ENCODE measurements around the gene CT45A8.
"Not testable (repeated sequence)": the region's sequence is repeated elsewhere in the genome, so short reads cannot be mapped to it uniquely, and the experiment has no call there.

CT45A8 gene

GRCh38 chrX:135854438-135854837, at the start of gene CT45A8:
TSS of gene CT45A8 (minus strand) at chrX:135854538. CDS start at chrX:135850783, 3,755 bp downstream.
- not testable (repeated sequence) for DNase-seq (ENCODE audit: low read depth, low spot score)

GRCh38 chrX:135893294-135893817, 39.0 kb upstream of the CT45A8 start, which contains the start of the genes CT45A10 and SAGE1:
TSS of gene CT45A10 (minus strand) at chrX:135893444. CDS start at chrX:135885344, 8,100 bp downstream.
TSS of gene SAGE1 (plus strand) at chrX:135893716. CDS start at chrX:135896243, 2,527 bp downstream.
- DNase-seq (ENCODE audit: low read depth, low spot score), result no peak

- DNase-seq (ENCODE audit: low read depth, low spot score), result no peak
Measured at GRCh38 chrX:135892781-135893180, 38.4 kb upstream of the CT45A8 start.

- DNase-seq (ENCODE audit: low read depth, low spot score), result no peak
Measured at GRCh38 chrX:135890087-135890585, 35.8 kb upstream of the CT45A8 start.

- DNase-seq (ENCODE audit: low read depth, low spot score), result not testable (repeated sequence)
Measured at GRCh38 chrX:135888976-135889375, 34.6 kb upstream of the CT45A8 start.

GRCh38 chrX:135888230-135888629, 33.9 kb upstream of the CT45A8 start:
- not testable (repeated sequence) for DNase-seq (ENCODE audit: low read depth, low spot score)

- DNase-seq (ENCODE audit: low read depth, low spot score), result not testable (repeated sequence)
Measured at GRCh38 chrX:135882741-135883140, 28.4 kb upstream of the CT45A8 start.

- DNase-seq (ENCODE audit: low read depth, low spot score), result not testable (repeated sequence)
Measured at GRCh38 chrX:135871712-135872111, 17.4 kb upstream of the CT45A8 start, which contains the start of gene CT45A9. TSS of gene CT45A9 (minus strand) at chrX:135871812. CDS start at chrX:135868061, 3,751 bp downstream.

GRCh38 chrX:135837180-135837579, 17.2 kb downstream of the CT45A8 start, which contains the start of gene CT45A7:
TSS of gene CT45A7 (minus strand) at chrX:135837280. CDS start at chrX:135833533, 3,747 bp downstream.
- DNase-seq (ENCODE audit: low read depth, low spot score), result not testable (repeated sequence)

GRCh38 chrX:135819912-135820311, 34.4 kb downstream of the CT45A8 start, which contains the start of gene CT45A2:
TSS of gene CT45A2 (minus strand) at chrX:135820012. CDS start at chrX:135816265, 3,747 bp downstream.
- not testable (repeated sequence) for DNase-seq (ENCODE audit: low read depth, low spot score)

GRCh38 chrX:135802687-135803086, 51.7 kb downstream of the CT45A8 start, which contains the start of gene CT45A6:
TSS of gene CT45A6 (minus strand) at chrX:135802787. CDS start at chrX:135798993, 3,794 bp downstream.
- DNase-seq (ENCODE audit: low read depth, low spot score), result not testable (repeated sequence)

All from activated CD4-positive, CD25-positive, alpha-beta regulatory T cell treated with anti-CD3 and anti-CD28 coated beads, Interleukin-2, amount 50 U/mL, for 16 hours (primary cell).